ENCODE data around the gene LCOR.

DNA sequence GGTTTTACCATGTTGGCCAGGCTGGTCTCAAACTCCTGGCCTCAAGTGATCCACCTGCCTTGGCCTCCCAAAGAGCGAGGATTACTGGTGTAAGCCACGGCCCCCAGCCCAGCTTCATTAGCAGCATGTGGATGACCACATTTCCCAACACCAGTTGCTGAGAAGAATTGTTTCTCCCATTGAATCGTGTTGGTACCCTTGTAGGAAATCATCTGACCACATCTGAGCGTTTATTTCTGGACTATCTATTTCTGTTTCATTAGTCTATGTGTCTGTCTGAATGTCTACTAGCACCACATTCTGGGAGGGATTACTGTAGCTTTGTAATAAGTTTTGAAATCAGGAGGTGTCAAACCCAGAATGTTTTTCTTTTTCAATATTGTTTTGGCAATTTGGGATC lies 89.6 kb downstream of the LCOR start:
- TF ChIP-seq, protein P1, sequence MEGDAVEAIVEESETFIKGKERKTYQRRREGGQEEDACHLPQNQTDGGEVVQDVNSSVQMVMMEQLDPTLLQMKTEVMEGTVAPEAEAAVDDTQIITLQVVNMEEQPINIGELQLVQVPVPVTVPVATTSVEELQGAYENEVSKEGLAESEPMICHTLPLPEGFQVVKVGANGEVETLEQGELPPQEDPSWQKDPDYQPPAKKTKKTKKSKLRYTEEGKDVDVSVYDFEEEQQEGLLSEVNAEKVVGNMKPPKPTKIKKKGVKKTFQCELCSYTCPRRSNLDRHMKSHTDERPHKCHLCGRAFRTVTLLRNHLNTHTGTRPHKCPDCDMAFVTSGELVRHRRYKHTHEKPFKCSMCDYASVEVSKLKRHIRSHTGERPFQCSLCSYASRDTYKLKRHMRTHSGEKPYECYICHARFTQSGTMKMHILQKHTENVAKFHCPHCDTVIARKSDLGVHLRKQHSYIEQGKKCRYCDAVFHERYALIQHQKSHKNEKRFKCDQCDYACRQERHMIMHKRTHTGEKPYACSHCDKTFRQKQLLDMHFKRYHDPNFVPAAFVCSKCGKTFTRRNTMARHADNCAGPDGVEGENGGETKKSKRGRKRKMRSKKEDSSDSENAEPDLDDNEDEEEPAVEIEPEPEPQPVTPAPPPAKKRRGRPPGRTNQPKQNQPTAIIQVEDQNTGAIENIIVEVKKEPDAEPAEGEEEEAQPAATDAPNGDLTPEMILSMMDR (IDR thresholded peaks at IDR 0.05): no peak
- TF ChIP-seq POLR2A (IDR thresholded peaks at IDR 0.05) (no peak), EP300 (IDR thresholded peaks at IDR 0.05) (no peak)
